GM19099 (cell line): ENCODE data around the gene CDNF.

Experiments used
- POLR2A ChIP-seq: IDR thresholded peaks from 3 replicates; pipeline ENCODE4 v1.6.1; 2011; ENCODE audit warnings: low read depth; ENCODE audit not compliant: insufficient read length; ENCODE audit errors: extremely low read depth

The CDNF gene

GRCh38 chr10:14779001-14779651 lies 58.7 kb downstream of the CDNF start:
- TF ChIP-seq POLR2A, result no peak

GRCh38 chr10:14776546-14776945 lies 61.3 kb downstream of the CDNF start:
- no peak for TF ChIP-seq POLR2A

GRCh38 chr10:14775656-14776055 lies 62.2 kb downstream of the CDNF start:
- no peak for TF ChIP-seq POLR2A

- TF ChIP-seq POLR2A, result no peak
Observed at GRCh38 chr10:14774797-14775196, 63.0 kb downstream of the CDNF start, which contains the start of gene FAM107B. TSS of gene FAM107B (minus strand) at chr10:14774897. CDS start at chr10:14774663, 234 bp downstream.

- no peak for TF ChIP-seq POLR2A
Observed at GRCh38 chr10:14774214-14774580, 63.6 kb downstream of the CDNF start.

GRCh38 chr10:14773551-14774213 lies 64.2 kb downstream of the CDNF start:
- no peak for TF ChIP-seq POLR2A

- TF ChIP-seq POLR2A, result no peak
Observed at GRCh38 chr10:14772399-14772798, 65.4 kb downstream of the CDNF start.

- TF ChIP-seq POLR2A, result no peak
Observed at GRCh38 chr10:14770927-14771326, 66.9 kb downstream of the CDNF start.
